Panc1 (cell line): ENCODE measurements around the gene FUOM. TPM values are rescaled to one million over a fixed set of nuclear protein-coding genes. Genes with fewer than 3 reads are reported as not detected.
A peak's percentile ranks its signal among the peaks of the same experiment; 100 is the strongest.

ENCODE experiments used
- microRNA-seq: library from miRNA; unstranded; fragments of <30 nt; microRNA quantifications from one replicate; pipeline ENCODE4 v1.1.0, GENCODE V29; 2020; ENCODE audit not compliant: unreplicated experiment
- total RNA-seq: library from RNA; stranded (reverse); gene quantifications from one replicate; pipeline ENCODE4 v1.2.1, GENCODE V29; 2021; ENCODE audit not compliant: unreplicated experiment

Gene FUOM
- total RNA-seq, 1 experiment from 2014 or later: 39.6 TPM

Small RNA genes within 50 kb of the gene (microRNA-seq; reads per million reads assigned to microRNA genes)
- 6.7 reads per million, percentile 20 among the genes with 10 or more reads in this experiment for gene MIR3944

Other genes with a start within 250 kb of the FUOM start
- gene KNDC1, start 197.8 kb downstream of the FUOM start, total RNA-seq: 2.6 TPM
- not detected for gene UTF1, start 127.8 kb downstream of the FUOM start, total RNA-seq
- not detected for gene VENTX, start 120.2 kb downstream of the FUOM start, total RNA-seq
- 3.7 TPM for gene ADAM8, start 81.2 kb downstream of the FUOM start, total RNA-seq
- 93.7 TPM for gene TUBGCP2, start 49.1 kb downstream of the FUOM start, total RNA-seq
- 93.8 TPM for gene ZNF511, start 49.1 kb downstream of the FUOM start, total RNA-seq
- 1.9 TPM for gene CALY, start 21.1 kb downstream of the FUOM start, total RNA-seq
- gene PRAP1, start 10.6 kb downstream of the FUOM start, total RNA-seq: 0.21 TPM
- gene ECHS1, start 15.3 kb upstream of the FUOM start, total RNA-seq: 165 TPM
- 9.3 TPM for gene PAOX, start 21.2 kb upstream of the FUOM start, total RNA-seq
- gene MTG1, start 36.1 kb upstream of the FUOM start, total RNA-seq: 96.4 TPM
- 0.64 TPM for gene SPRN, start 66.6 kb upstream of the FUOM start, total RNA-seq
- gene SCART1, start 95.9 kb upstream of the FUOM start, total RNA-seq: 0.57 TPM
- 1.1 TPM for gene CYP2E1, start 169.3 kb upstream of the FUOM start, total RNA-seq
- gene SYCE1, start 207.6 kb upstream of the FUOM start, total RNA-seq: not detected